T-cell (primary cell): ENCODE results near the gene ANO3. TPM values are rescaled to one million over a fixed set of nuclear protein-coding genes. Genes with fewer than 3 reads are reported as not detected.

Experiments used
- ATAC-seq, 4 experiments: fragments of 200-7000 bp in 3 of 4; fragments of 150-1000 bp in 1 of 4; cut with Tn5 transposase; replicated peaks in 1 of 4; 1 replicate in 3 of 4; 2 replicates in 1 of 4; pipeline ENCODE4 v1.10.0; 2021; ENCODE audit warnings: moderate library complexity in 3 of 4, mild to moderate bottlenecking in 2 of 4, moderate number of reproducible peaks in 1 of 4
- CTCF ChIA-PET, 2 donors: fragments of 300-600 bp; sonication (Branson Sonifier 250); formaldehyde crosslinking; loops; one replicate each; lab custom pipeline; 2022; ENCODE audit warnings: antibody characterized with exemption in 2 of 2; lab: Charles Lee
- POLR2A ChIA-PET, 2 donors: fragments of 300-600 bp; sonication (Branson Sonifier 250); formaldehyde crosslinking; loops; one replicate each; lab custom pipeline; 2022; ENCODE audit warnings: antibody characterized with exemption in 2 of 2; lab: Charles Lee
- DNase-seq, 35 experiments: peaks; one replicate each; pipeline versions ENCODE4 v3.0.0 to v3.0.0-alpha.2; 2013 to 2023
- H3K27ac ChIP-seq: one replicate; pipeline ENCODE4 v1.5.1; 2013; ENCODE audit warnings: low read length
- H3K27me3 ChIP-seq, 2 experiments: replicated peaks in 1 of 2; 1 replicate in 1 of 2; 2 replicates in 1 of 2; pipeline versions ENCODE4 v1.6.1 to v1.7.0; 2013; ENCODE audit warnings: low read length in 1 of 2, mixed read lengths in 1 of 2; ENCODE audit not compliant: control insufficient read depth in 2 of 2, insufficient read depth in 2 of 2; ENCODE audit errors: extremely low read depth in 1 of 2
- H3K36me3 ChIP-seq, 2 donors: 1 replicate in 1 of 2; 2 replicates in 1 of 2; pipeline versions ENCODE4 v1.6.1 to v1.7.0; 2013; ENCODE audit warnings: low read length in 1 of 2; ENCODE audit not compliant: control insufficient read depth in 2 of 2, insufficient read depth in 1 of 2; ENCODE audit errors: extremely low read depth in 1 of 2
- H3K4me1 ChIP-seq, 2 experiments: 1 replicate in 1 of 2; 2 replicates in 1 of 2; pipeline versions ENCODE4 v1.6.1 to v1.7.0; 2013; ENCODE audit warnings: low read length in 2 of 2, mixed read lengths in 1 of 2; ENCODE audit not compliant: insufficient read depth in 2 of 2, control insufficient read depth in 1 of 2; ENCODE audit errors: extremely low read depth in 1 of 2
- H3K4me3 ChIP-seq, 2 donors: 1 replicate in 1 of 2; 2 replicates in 1 of 2; pipeline versions ENCODE4 v1.5.1 to v1.7.0; 2013; ENCODE audit warnings: mild to moderate bottlenecking in 2 of 2, low read length in 1 of 2, moderate library complexity in 1 of 2; ENCODE audit not compliant: control insufficient read depth in 1 of 2; ENCODE audit errors: extremely low read depth in 1 of 2
- H3K9me3 ChIP-seq: 2 replicates; pipeline ENCODE4 v1.7.0; 2013
- H3K27ac Mint-ChIP-seq, 2 donors: one replicate each; pipeline ENCODE4 v1.8.0; 2020 to 2021; ENCODE audit warnings: mild to moderate bottlenecking in 2 of 2, mixed read lengths in 2 of 2
- H3K27me3 Mint-ChIP-seq, 2 donors: one replicate each; pipeline ENCODE4 v1.8.0; 2021 to 2022; ENCODE audit warnings: mixed read lengths in 2 of 2
- H3K36me3 Mint-ChIP-seq: one replicate; pipeline ENCODE4 v1.8.0; 2021; ENCODE audit warnings: mixed read lengths
- H3K4me1 Mint-ChIP-seq, 3 donors: one replicate each; pipeline ENCODE4 v1.8.0; 2020 to 2022; ENCODE audit warnings: mixed read lengths in 3 of 3, mild to moderate bottlenecking in 1 of 3
- H3K4me3 Mint-ChIP-seq, 3 donors: one replicate each; pipeline ENCODE4 v1.8.0; 2020 to 2022; ENCODE audit warnings: mild to moderate bottlenecking in 3 of 3, mixed read lengths in 3 of 3, moderate library complexity in 3 of 3
- H3K9me3 Mint-ChIP-seq, 3 donors: one replicate each; pipeline ENCODE4 v1.8.0; 2020 to 2022; ENCODE audit warnings: mixed read lengths in 3 of 3
- WGBS: methylation state at CpG from one replicate; pipeline ENCODE4 v1.1.5; 2013; ENCODE audit warnings: missing lambda C conversion rate; ENCODE audit not compliant: insufficient coverage; 5-methylcytosine and 5-hydroxymethylcytosine counted together
- total RNA-seq, 35 experiments: library from RNA in 6 of 35; stranded (reverse) in 6 of 35; fragments of 120-200 nt in 1 of 35; gene quantifications; one replicate each; pipeline versions ENCODE4 v1.2.1 to v1.2.4 and lab custom pipeline; 2013 to 2026

The ANO3 gene
- total RNA-seq, 5 donors from 2014 or later (not counting 1 experiment from before 2014, with no cell fraction given): not detected

- Mint-ChIP-seq H3K27ac (no peak overlapping the region), H3K4me1 (no peaks in the 10 kb centered on the region), H3K27me3 (no peaks in the 10 kb centered on the region), H3K4me3 (no peak overlapping the region), H3K9me3 (peaks cover 38 to 41% (median 39%) of the 10 kb centered on the region in 3 donors), H3K36me3 (no peaks in the 10 kb centered on the region)
- DNase-seq: no peak
- CTCF ChIA-PET: no interaction called here
- Histone ChIP-seq H3K4me1 (no peaks in the 10 kb centered on the region), H3K9me3 (no peaks in the 10 kb centered on the region), H3K27me3 (no peaks in the 10 kb centered on the region), H3K27ac (no peak overlapping the region), H3K36me3 (no peaks in the 10 kb centered on the region), H3K4me3 (no peak overlapping the region)
- POLR2A ChIA-PET: no interaction called here
- 82% methylated on average over 6 of the region's 7 CpGs for WGBS
- no peak for ATAC-seq
Observed at GRCh38 chr11:26607725-26608506, 276.0 kb downstream of the ANO3 start.

- no peak for ATAC-seq
- Histone ChIP-seq H3K4me1 (no peaks in the 10 kb centered on the region), H3K27me3 (no peaks in the 10 kb centered on the region), H3K9me3 (no peaks in the 10 kb centered on the region), H3K27ac (no peak overlapping the region), H3K36me3 (no peaks in the 10 kb centered on the region), H3K4me3 (no peak overlapping the region)
- H3K4me1 Mint-ChIP-seq: no peaks in the 10 kb centered on the region
- H3K9me3 Mint-ChIP-seq: peaks cover 40 to 47% (median 43%) of the 10 kb centered on the region in 3 donors
- CTCF ChIA-PET: no interaction called here
- H3K27me3 Mint-ChIP-seq: no peaks in the 10 kb centered on the region
- POLR2A ChIA-PET: no interaction called here
- H3K36me3 Mint-ChIP-seq: no peaks in the 10 kb centered on the region
- no peak overlapping the region for H3K27ac Mint-ChIP-seq
- WGBS: 74% methylated on average over 7 of the region's 9 CpGs
- DNase-seq: no peak
- H3K4me3 Mint-ChIP-seq: no peak overlapping the region
Observed at GRCh38 chr11:26608507-26609146, 276.7 kb downstream of the ANO3 start.

GRCh38 chr11:26613759-26614158, 281.8 kb downstream of the ANO3 start:
- H3K4me1 ChIP-seq: no peaks in the 10 kb centered on the region
- ChIA-PET CTCF (no interaction called here), POLR2A (no interaction called here)
- DNase-seq (no peak), ATAC-seq (no peak)
- Mint-ChIP-seq H3K36me3 (no peaks in the 10 kb centered on the region), H3K4me1 (no peaks in the 10 kb centered on the region), H3K27ac (no peak overlapping the region), H3K9me3 (peaks cover 11 to 32% (median 31%) of the 10 kb centered on the region in 3 donors), H3K27me3 (no peaks in the 10 kb centered on the region), H3K4me3 (no peak overlapping the region)
- no peak overlapping the region for H3K4me3 ChIP-seq
- 77% methylated on average over 2 of the region's 2 CpGs for WGBS
- H3K9me3 ChIP-seq: no peaks in the 10 kb centered on the region
- H3K27me3 ChIP-seq: peaks cover 0 to 3% of the 10 kb centered on the region in 2 experiments
- no peak overlapping the region for H3K27ac ChIP-seq
- no peaks in the 10 kb centered on the region for H3K36me3 ChIP-seq

GRCh38 chr11:26618441-26618840, 286.5 kb downstream of the ANO3 start:
- no peak overlapping the region for H3K4me3 ChIP-seq
- H3K27ac ChIP-seq: no peak overlapping the region
- CTCF ChIA-PET: no interaction called here
- no peaks in the 10 kb centered on the region for H3K27me3 Mint-ChIP-seq
- ATAC-seq (no peak), DNase-seq (no peak)
- H3K27ac Mint-ChIP-seq: no peak overlapping the region
- H3K4me3 Mint-ChIP-seq: no peak overlapping the region
- POLR2A ChIA-PET: no interaction called here
- H3K36me3 Mint-ChIP-seq: no peaks in the 10 kb centered on the region
- no peaks in the 10 kb centered on the region for H3K4me1 ChIP-seq
- H3K4me1 Mint-ChIP-seq: no peaks in the 10 kb centered on the region
- H3K9me3 ChIP-seq: no peaks in the 10 kb centered on the region
- peaks cover 6 to 12% (median 10%) of the 10 kb centered on the region in 3 donors for H3K9me3 Mint-ChIP-seq
- H3K36me3 ChIP-seq: no peaks in the 10 kb centered on the region
- peaks cover 0 to 3% of the 10 kb centered on the region in 2 experiments for H3K27me3 ChIP-seq
- no CpG with 5 or more reads among the region's 1 CpG for WGBS

- no peaks in the 10 kb centered on the region for H3K36me3 ChIP-seq
- no peaks in the 10 kb centered on the region for H3K27me3 Mint-ChIP-seq
Observed at GRCh38 chr11:26620282-26621045, 288.5 kb downstream of the ANO3 start.

GRCh38 chr11:26621132-26621531, 289.2 kb downstream of the ANO3 start:
- Mint-ChIP-seq H3K36me3 (no peaks in the 10 kb centered on the region), H3K27ac (no peak overlapping the region), H3K4me3 (no peak overlapping the region), H3K27me3 (no peaks in the 10 kb centered on the region), H3K4me1 (no peaks in the 10 kb centered on the region), H3K9me3 (peaks cover 3 to 5% (median 4%) of the 10 kb centered on the region in 3 donors)
- ATAC-seq (no peak), DNase-seq (no peak)
- Histone ChIP-seq H3K27me3 (no peaks in the 10 kb centered on the region), H3K4me3 (no peak overlapping the region), H3K9me3 (no peaks in the 10 kb centered on the region), H3K27ac (no peak overlapping the region), H3K36me3 (no peaks in the 10 kb centered on the region), H3K4me1 (no peaks in the 10 kb centered on the region)
- CTCF ChIA-PET: no interaction called here
- POLR2A ChIA-PET: no interaction called here

More at GRCh38 chr11:26620282-26621045, 288.5 kb downstream of the ANO3 start:
- Mint-ChIP-seq H3K4me3 (no peak overlapping the region), H3K9me3 (peaks cover 3 to 6% (median 4%) of the 10 kb centered on the region in 3 donors), H3K27ac (no peak overlapping the region), H3K4me1 (no peaks in the 10 kb centered on the region), H3K36me3 (no peaks in the 10 kb centered on the region)
- ChIA-PET POLR2A (no interaction called here), CTCF (no interaction called here)
- DNase-seq (no peak), ATAC-seq (no peak)
- Histone ChIP-seq H3K9me3 (no peaks in the 10 kb centered on the region), H3K4me3 (no peak overlapping the region), H3K27me3 (no peaks in the 10 kb centered on the region), H3K4me1 (no peaks in the 10 kb centered on the region), H3K27ac (no peak overlapping the region)
- 57% methylated on average over 1 of the region's 1 CpG for WGBS
